GM21526 (cell line): Measurements from ENCODE around the gene C2orf74.
"Not testable (repeated sequence)": the region's sequence is repeated elsewhere in the genome, so short reads cannot be mapped to it uniquely, and the experiment has no call there.

Source experiments
- ATAC-seq: cut with Tn5 transposase; IDR thresholded peaks from one replicate; pipeline ENCODE4 v1.9.1; 2021; ENCODE audit warnings: moderate library complexity; ENCODE audit not compliant: unreplicated experiment, low FRiP score

The C2orf74 gene

DNA sequence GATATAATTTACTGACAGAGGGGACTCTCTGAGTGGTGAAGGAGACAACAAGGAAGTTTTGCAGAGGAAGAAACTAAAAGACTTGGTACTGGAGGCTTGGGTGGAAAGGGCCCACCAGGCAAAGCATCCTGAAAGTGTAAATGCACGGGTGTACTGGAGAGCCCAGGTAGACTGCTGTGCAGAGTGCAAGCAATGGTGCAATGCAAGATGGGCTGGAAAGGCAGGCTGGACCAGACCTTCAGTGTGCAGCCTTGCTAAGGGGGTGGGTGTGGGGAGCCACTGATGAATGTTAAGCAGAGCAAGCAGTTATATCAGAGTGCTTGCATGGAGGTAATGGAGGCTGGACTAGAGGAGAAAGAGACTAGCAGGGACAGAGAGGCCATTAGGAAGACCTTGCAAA lies 10.7 kb downstream of the C2orf74 start:
- ATAC-seq, result no peak

DNA sequence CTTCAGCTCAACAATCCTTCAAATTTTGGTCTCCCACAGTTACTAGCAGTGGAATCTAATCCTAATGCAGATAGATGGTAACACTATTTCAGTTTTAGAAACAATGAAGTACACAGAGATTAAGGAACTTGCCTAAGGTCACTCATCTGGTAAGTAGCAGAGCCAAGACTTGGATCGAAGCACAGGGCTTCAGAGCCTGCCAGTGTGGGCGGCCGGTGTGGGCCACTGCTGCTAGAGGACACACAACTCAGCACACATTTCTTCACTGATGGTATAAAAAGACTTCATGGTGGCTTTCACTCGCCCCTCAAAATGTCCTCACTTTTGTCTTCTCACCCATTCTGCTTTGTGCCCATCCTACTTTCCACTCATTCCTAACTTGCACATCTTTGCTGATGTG lies 11.1 kb downstream of the C2orf74 start:
- no peak for ATAC-seq

DNA sequence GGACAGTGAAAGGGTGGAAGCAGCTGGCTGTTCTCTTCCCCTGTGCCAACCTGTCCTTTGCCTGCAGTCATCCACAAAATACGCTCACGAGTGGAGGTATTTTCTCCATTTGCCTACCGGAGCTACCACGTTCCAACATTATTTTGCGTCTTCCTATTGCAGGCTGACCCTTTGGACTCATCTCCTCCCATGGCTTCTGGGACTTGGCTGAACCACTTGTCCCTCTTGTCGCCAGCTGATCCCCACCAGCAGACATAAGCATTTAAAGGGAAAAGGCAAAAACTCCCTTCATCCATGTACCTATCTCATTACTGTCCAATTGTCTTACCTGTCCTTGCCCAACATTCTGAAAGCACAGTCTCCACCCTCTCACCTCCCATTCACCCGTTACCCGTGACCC lies 13.0 kb downstream of the C2orf74 start:
- no peak for ATAC-seq

DNA sequence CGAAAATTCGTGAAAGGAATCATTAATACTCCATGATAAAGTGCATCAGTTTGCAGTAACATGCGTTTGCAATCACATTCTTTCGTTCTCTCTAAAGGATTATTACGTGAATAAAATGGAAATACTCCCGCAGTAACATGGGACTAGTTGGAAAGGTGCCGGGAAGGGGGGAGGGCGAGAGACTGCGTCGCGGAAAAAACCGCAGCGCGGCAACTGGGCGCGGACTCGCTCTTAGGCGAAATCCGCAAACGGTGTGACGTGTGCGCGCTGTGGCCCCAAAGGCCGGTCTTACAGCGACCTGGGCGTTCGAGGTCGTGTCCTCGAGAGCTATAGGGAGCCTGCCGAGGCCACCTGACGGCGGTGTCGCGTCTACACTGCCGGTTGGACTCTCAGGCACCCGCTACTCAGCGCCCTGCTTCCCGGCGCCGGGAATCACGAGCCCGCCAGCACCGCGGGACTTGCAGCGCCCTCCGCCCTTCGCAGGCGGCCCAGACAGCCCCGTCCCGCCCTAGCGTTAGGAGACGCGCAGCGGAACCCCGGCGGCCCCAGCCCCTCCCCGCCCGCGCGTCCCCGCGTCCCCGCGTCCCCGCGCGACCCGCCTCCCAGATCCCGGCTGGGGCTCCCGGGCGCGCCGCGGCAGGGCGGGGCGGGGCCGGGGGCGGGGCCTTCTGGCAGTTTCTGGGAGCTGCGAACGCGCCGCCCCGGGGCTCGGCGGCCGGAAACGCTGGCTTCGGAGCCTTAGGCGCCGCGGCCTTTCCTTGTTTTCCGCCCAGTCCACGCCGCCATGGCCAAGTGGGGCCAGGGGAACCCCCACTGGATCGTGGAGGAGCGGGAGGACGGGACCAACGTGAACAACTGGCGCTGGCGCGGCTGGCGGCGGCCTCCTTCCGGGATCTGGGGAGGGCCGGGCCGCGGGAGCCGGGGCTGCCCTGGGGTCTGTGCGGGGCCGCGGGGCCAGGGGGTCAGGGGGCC lies 15.1 kb downstream of the C2orf74 start:
- peak; percentile 75 for ATAC-seq

DNA sequence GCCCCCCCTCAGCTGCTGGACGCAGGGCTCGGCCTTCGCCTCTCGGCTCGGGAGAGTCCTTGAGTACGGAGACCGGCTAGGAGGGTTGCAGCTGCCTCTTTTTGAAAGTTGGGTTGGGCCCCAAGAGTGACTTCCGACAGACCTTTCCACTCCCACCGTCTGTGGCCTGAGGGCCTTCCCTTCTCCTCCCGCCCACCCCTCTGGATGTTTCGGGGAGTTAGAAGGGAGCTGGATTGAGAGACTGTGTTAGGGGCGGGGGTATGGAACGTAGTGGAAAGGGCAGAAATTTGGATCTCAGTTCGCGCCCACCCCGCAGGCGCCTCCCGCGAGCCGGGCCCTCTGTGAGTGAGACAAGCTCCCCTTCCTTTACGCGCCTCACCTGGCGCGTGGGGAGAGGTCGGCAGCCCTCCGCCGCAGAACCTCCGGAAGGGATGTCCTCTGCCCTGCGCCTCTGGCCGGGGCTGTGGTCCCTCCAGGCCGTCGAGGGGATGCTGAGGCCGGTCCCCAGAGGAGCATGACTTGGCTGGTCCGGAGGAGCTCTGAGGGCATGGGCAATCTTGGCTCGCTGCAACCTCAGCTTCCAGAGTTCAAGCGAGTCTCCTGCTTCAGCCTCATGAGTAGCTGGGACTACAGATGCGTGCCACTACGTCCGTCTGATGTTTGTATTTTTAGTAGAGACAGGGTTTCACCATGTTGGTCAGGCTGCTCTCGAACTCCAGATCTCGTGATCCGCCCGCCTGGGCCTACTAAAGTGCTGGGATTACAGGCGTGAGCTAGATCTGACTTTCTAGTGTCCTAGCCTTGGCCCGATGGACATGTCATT lies 15.9 kb downstream of the C2orf74 start:
- ATAC-seq, result peak; percentile 29

DNA sequence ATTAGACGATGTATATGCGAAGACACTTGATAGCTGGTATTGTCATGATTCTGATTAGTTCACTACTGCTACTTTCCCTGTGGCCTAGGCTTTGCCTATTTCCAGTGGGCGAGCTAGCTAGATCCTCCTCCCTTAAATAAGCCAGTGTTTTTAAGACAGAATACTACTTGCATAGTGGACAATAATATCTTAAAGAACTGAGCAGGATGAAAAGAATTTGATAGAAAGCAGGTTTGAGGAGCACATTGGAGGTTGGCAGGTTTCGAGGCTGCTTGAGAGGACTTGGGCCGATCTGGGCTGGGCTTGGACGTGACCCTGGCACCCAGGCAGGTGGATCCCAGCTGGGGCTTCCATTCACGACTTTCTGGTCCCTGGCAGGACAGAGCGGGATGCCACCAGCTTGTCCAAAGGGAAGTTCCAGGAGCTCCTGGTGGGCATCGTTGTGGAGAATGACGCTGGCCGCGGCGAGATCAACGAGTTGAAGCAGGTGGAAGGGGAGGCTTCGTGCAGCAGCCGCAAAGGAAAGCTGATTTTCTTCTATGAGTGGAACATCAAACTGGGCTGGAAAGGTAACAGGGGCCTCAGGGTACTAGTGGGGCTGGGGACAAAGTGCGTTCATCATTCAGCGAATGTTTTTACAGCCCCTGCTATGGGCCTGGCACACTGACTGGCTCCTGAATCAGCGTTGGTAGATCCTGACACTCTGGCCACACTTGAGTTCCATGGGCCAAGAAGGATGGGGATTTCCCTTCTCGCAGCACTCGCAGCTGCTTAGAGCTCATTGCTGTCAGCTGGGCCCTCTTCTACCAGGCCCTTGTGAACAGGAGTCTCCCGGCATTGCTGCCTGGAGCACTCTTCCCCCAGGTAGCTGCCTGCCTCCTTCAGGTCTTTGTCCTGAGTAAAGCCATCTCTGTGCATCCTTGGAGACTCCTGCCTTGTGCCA lies 16.9 kb downstream of the C2orf74 start:
- ATAC-seq, result no peak

DNA sequence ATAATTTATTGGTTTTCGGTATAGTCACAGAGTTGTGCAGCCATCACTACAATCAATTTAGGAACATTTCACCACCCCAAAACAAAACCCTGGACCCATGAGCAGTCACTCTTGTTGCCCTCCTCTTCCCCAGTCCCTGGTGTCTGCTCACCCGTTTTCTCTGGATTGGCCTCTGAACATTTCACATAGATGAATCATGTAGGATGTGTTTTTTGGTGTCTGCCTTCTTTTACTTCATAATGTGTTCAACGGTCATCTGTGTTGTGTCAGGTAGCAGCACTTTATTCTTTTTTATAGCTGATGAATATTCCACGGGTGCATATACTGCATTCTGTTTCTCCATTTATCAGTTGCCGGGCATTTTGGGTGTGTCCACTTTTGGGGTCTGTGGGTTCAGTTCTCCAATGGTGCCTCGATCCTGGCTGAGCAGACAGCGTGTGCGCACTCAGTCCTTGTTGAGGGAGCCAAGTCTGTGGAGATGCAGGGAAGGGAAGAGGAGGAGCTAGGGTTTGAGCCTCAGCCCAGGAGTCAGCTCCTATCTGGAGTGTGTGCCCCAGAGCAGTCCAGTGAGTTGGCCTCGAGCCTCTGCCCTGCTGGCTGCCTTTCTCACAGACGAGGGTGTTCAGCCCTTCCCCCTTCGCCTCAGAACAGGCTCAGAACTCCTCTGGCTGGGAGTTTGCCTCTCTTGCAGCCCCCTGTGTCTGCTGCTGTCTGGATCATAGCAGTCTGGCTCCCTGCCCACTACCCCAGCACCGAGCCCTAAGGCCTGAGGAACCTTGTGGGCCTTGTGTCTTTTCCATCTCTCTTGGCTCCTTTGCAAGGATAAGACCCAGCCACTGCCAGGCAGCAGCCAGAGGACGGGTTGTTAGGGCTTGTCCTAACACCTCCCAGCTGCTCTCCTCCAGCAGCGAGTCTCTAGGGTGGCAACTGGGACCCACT lies 18.0 kb downstream of the C2orf74 start:
- ATAC-seq, result no peak

DNA sequence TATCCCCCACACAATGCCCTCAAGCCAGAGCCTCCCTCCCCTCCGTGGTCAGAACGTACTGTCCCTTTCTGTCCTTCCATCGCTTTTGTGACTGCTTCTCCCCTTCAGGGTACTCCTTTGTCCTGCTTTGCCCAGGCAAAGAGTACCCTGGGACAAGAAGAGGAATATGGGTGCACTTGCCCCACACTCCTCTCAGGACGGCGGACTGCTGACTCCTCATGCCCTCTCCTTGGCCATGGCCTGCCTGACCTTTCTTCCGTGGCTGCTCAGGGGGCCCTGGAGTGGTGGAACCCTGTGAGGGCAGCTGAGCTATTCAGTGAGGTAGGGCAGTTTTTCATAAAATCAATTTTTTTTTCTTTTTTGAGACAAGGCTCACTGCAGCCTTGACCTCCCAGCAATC lies 18.7 kb downstream of the C2orf74 start:
- no peak for ATAC-seq

DNA sequence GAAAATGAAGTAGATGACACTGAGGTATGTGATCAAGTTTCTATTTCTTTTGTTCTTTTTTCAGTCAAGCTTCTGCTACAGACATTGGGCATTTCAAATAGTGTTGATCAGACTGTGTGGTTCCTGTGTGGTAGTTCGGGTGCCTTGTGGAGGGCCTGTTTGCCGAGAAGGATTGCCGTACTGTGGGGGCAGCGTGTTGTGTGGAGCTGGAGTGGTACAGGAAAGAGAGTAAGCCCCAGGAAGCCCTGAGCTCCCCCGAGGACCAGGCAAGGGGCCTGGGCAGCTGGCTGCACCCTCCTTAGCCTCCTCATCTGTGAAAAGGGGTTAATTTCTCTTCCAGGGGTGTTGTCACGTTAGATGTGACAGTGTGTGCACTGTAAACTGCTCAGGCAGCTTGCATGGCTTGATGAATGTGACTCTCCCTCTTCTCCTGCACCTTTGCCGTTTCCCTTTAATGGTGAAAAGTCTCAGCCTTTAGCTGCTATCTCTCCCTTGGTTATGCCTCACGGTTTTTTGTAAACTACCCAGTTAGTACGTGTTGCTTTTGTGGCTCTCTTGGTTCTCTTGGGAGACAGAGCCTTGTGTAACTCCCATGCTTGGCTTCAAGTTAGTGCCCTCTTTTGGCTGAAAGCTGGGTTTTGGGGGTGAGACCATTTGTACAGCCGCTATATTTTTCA lies 19.5 kb downstream of the C2orf74 start:
- ATAC-seq, result no peak

DNA sequence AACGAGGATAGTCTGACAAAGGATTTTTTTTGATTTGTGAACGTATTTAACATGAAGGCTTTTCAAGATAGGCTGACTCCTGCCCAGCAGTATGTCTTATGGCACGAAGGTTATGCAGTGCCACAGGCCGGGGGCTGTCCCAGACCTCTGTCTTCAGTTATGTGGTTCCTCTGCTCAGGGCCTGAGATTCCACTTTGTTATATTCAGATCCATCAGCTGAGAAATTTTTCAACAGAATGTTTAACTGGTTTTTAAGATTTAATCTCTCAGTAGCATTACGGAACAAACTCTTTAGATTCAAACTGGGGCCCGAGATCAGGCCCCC lies 20.0 kb downstream of the C2orf74 start:
- ATAC-seq, result no peak

DNA sequence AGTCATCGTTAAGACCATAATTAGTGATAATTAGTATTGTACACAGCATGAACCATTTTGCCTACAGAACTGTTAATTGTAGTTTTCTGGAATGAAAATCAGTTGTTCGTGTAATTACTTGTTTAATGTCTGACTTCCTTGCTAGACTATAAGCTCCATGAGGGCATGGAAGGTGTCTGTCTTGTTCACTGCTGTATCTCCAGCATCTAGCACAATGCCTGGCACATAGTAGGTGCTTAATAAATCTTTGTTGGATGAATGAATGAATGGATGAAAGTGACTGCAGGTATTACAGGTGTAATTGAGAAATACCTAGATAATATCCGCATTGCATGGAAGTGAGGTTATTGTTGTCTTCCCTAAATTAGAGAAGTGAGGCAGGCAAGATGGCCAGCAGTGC lies 21.8 kb downstream of the C2orf74 start:
- ATAC-seq, result no peak

DNA sequence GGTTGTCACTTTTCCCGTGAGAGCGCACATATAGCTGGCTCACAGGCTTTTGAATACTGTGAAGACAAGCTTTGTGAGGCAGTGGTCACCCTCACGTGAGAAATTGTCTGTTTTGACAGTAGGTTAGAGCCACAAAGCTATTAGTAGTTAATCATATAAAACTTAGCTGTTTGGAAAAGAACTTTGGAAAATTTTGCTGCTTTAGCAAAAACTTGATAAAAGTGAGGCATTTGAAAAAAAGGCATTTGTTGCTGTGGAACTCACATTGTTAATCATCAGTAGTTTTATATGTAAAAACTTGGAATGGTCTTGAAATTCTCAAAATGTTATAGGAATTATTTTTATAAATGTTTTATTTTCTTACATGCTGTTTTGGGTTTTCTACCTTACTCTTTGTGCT lies 22.3 kb downstream of the C2orf74 start:
- ATAC-seq, result no peak

DNA sequence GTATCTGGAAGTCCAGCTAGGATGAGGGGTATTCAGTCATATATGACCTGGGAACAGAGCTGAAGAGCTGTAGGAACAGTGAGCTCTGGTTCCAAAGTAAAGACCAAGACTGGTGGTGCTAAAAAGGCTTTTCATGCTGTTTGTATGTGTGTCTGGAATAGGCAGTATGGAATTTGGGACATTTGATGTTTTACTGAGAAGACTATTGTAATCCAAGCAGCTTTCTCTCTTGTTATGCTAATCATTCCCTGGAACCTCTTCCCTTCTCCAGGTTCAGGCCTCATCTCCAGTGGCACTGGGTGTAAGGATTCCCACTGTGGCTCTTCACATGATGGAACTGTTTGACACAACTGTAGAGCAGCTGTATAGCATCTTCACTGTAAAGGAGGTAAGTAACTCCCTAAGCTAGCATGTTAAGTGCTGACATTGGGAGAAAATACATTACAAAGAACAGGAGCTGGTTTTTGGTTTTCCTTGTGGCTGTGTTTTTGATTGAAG lies 23.3 kb downstream of the C2orf74 start:
- ATAC-seq, result no peak

DNA sequence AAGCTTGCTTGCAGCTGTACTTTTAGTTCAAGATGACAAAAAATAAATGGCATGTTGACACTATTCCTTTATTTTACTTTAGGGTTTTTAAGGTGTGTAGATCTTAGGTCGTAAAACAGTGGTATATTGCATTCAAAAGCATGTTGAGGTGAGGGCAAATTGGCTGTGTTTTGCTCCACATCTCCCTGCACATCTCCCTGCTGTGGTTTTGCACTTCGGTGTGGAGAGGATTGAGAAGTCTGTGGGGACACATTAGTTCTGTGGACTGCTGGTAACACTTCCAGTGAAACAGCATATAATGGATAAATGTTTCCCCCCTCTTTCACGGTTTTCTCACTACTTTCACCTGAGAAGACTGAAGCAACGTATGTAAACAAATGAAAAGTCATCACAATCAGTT lies 25.1 kb downstream of the C2orf74 start:
- no peak for ATAC-seq

DNA sequence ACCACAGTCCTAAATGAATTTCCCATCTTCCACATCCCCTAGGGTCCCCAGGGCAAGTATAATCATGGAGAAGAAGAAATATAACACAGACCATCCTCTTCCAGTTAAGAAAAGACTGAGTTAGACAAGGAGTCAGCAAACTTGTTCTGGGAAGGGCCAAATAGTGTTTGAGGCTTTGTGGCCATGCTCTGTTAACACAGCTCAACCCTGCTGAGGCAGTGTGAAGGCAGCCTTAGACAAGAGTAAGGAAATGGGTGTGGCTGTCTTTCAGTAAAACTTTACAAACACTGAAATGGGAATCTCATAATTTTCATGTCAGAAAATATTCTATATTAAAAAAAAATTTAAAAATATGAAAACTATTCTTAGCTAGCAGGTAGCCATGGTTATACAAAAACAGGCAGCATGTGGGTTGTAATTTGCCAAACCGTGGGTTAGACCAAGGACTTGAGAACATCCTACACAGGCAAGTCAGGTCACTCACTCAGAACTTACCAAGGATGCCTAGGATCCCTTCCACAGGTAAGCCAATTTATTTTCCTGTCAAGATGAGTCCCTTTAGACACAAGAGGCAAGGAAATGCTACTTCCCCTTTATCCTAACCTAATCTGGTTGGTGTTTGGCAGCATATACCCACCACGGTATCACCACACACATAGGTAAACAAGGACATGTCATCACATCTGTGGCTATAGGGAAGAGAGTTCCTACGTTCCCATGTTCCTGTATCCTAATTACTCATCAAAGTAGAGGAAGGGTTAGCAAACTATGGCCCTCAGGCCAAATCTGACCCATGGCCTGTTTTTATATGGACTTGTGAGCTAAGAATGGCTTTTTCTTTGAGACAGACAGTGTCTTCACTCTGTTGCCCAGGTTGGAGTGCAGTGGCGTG lies 31.9 kb downstream of the C2orf74 start:
- no peak for ATAC-seq

DNA sequence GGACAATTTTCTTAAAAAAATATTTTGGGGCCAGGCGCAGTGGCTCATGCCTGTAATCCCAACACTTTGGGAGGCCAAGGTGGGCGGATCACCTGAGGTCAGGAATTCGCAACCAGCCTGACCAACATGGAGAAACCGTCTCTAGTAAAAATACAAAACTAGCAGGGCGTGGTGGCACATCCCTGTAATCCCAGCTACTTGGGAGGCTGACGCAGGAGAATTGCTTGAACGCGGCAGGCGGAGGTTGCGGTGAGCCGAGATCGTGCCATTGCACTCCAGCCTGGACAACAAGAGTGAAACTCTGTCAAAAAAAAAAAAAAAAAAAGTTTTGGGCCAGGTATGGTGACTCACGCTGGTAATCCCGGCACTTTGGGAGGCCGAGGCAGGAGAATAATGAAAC lies 32.7 kb downstream of the C2orf74 start:
- not testable (repeated sequence) for ATAC-seq

DNA sequence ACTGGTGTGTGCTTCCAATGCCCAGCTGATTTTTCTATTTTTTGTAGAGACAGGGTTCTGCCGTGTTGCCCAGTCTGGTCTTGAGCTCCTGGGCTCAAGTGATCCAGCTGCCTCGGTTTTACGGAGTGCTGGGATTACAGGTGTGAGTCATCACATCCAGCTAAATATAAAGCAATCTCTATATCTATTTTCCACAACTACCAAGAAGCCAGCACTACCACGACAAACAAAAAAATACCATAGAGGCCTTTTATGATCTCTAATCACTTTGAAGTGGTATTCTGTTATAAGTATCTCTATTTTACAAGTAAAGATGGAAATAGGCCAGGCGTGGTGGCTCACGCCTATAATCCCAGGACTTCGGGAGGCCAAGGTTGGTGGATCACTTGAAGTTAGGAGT lies 34.7 kb downstream of the C2orf74 start:
- no peak for ATAC-seq

DNA sequence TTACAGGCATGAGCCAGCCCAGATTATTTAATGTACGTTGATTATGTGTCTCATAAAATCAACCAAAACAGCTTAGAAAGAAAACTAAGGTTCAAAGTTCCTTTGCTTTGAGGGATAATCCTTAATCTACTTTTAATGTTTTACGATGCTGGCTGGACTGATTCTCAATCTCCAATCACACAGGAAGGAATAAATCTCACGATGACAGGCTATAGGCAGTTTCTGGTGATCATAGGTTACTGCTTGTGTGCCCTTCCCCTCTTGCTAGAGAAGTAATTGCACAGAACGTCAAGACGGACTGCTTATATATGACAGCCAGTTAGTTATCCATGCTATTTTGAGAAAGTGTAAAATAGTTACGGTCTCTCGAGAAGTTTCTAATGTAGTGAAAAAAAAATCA lies 43.1 kb downstream of the C2orf74 start:
- ATAC-seq, result no peak
